Measurements from ENCODE around the gene SRPK2. TPM values are rescaled to one million over a fixed set of nuclear protein-coding genes. Genes with fewer than 3 reads are reported as not detected.

Gene SRPK2
- total RNA-seq, 8 experiments from 2014 or later = 36.4 to 96.1 (median 47.3) TPM

DNA sequence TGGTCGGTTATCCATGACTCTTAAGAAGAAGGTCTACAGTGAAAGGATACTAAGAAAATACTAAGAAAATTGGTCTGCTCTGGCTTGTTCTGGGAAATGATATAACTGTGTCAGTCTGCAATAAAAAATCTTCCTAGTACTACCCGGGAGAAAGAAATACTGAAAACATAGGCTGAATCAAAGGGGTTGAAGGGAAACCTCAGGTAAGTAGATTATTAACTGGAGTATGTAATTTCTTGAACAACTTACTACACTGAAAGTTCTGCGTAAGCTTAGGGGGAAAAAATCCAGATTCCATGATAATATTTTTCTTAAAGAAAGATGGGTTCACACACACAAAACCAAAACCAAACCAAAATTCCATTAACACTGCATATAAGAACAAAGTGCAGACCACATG is 231.4 kb downstream of the SRPK2 start:
- in situ Hi-C loops (cut with MboI; ENCODE audit: low pct_unique_long_range_greater_than_20kb in 2 of 9, low sequenced_read_pairs in 9 of 9, unreplicated experiment in 9 of 9) = no loop called here
- no peaks in the 10 kb centered on the region for H3K4me1 ChIP-seq (replicated peaks in 1 of 2)
- no peak overlapping the region for H3K27ac ChIP-seq
- H3K4me3 ChIP-seq = no peak overlapping the region
- 86 to 100% (median 95%) methylated on average over 2 to 3 of the region's 3 CpGs for WGBS, 10 experiments
- ATAC-seq (replicated peaks in 6 of 8) = no peak

GRCh38 chr7:105156731-105157130 is 232.0 kb downstream of the SRPK2 start:
- no peaks in the 10 kb centered on the region for H3K4me1 ChIP-seq (replicated peaks in 1 of 2)
- ATAC-seq (replicated peaks in 6 of 8) = no peak
- no peak overlapping the region for H3K27ac ChIP-seq
- 91 to 100% (median 100%) methylated on average over 1 to 2 of the region's 2 CpGs for WGBS, 10 experiments
- in situ Hi-C loops (cut with MboI; ENCODE audit: low pct_unique_long_range_greater_than_20kb in 2 of 9, low sequenced_read_pairs in 9 of 9, unreplicated experiment in 9 of 9) = no loop called here
- no peak overlapping the region for H3K4me3 ChIP-seq

GRCh38 chr7:105154084-105154483 is 234.6 kb downstream of the SRPK2 start:
- in situ Hi-C loops (cut with MboI; ENCODE audit: low pct_unique_long_range_greater_than_20kb in 2 of 9, low sequenced_read_pairs in 9 of 9, unreplicated experiment in 9 of 9) = no loop called here
- no peak overlapping the region for H3K4me3 ChIP-seq
- H3K4me1 ChIP-seq (replicated peaks in 1 of 2) = no peaks in the 10 kb centered on the region
- H3K27ac ChIP-seq = no peak overlapping the region
- no peak for ATAC-seq (replicated peaks in 6 of 8)
- 0 to 100% (median 100%) methylated on average over 1 to 2 of the region's 2 CpGs; no CpG with 5 or more reads in 1 of the 10 experiments for WGBS, 10 experiments

- in situ Hi-C loops (cut with MboI; ENCODE audit: low pct_unique_long_range_greater_than_20kb in 2 of 9, low sequenced_read_pairs in 9 of 9, unreplicated experiment in 9 of 9) = no loop called here
- ATAC-seq (replicated peaks in 6 of 8) = no peak
- Histone ChIP-seq H3K27ac (no peak overlapping the region), H3K4me3 (no peak overlapping the region), H3K4me1 (replicated peaks in 1 of 2) (peaks cover 0 to 3% of the 10 kb centered on the region in 2 donors)
- 73 to 100% (median 98%) methylated on average over 1 to 4 of the region's 6 CpGs; no CpG with 5 or more reads in 4 of the 10 experiments for WGBS, 10 experiments
These were observed 235.2 kb downstream of the SRPK2 start for GRCh38 chr7:105153531-105153930.

DNA sequence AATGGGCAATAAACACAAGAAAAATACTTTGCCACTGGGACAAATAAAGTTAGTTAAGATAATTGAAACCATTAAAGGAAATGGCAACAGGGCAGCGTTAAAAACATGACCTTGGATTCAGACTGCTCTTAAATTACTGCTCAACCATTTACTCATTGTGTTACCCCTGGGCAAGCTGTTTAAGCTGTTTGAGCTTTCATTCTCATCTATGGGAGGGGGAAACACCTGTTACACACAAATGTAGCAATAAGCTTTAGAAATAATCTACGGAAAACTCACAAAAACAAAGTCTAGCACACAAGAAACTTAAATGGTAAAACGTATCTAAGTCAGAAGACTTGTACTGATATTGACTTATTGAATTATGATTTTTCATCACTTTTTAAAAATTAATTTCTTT is 237.6 kb downstream of the SRPK2 start:
- no peak for ATAC-seq (replicated peaks in 6 of 8)
- Histone ChIP-seq H3K4me1 (replicated peaks in 1 of 2) (peaks cover 0 to 4% of the 10 kb centered on the region in 2 donors), H3K27ac (no peak overlapping the region), H3K4me3 (no peak overlapping the region)
- 65 to 100% (median 91%) methylated on average over 2 to 3 of the region's 3 CpGs; no CpG with 5 or more reads in 1 of the 10 experiments for WGBS, 10 experiments
- in situ Hi-C loops (cut with MboI; ENCODE audit: low pct_unique_long_range_greater_than_20kb in 2 of 9, low sequenced_read_pairs in 9 of 9, unreplicated experiment in 9 of 9) = no loop called here

DNA sequence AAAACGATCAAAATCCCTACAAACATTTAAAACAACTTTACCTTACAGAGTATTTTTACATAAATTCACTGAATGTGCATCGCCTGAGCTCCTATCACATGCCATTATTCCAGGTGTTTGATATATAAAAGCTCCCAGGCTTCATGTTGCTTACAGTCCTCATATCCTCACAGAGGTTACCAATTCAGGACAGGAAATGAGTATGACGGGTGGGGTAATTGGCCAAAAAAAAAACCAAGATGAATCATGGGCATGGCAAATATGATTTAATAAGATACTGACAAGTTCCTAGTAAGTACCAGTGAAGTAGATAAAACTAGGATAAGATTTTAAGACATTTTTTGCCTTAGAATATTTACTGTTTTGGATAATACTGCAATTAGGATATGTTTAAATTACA is 238.9 kb downstream of the SRPK2 start:
- in situ Hi-C loops (cut with MboI; ENCODE audit: low pct_unique_long_range_greater_than_20kb in 2 of 9, low sequenced_read_pairs in 9 of 9, unreplicated experiment in 9 of 9) = no loop called here
- Histone ChIP-seq H3K4me3 (no peak overlapping the region), H3K4me1 (replicated peaks in 1 of 2) (peaks cover 0 to 4% of the 10 kb centered on the region in 2 donors), H3K27ac (no peak overlapping the region)
- no peak for ATAC-seq (replicated peaks in 6 of 8)
- WGBS, 10 experiments = 31 to 100% (median 90%) methylated on average over 1 to 3 of the region's 3 CpGs; no CpG with 5 or more reads in 1 of the 10 experiments

- in situ Hi-C loops (cut with MboI; ENCODE audit: low pct_unique_long_range_greater_than_20kb in 2 of 9, low sequenced_read_pairs in 9 of 9, unreplicated experiment in 9 of 9) = no loop called here
- peak; percentile 34 to 84 (median 46) for ATAC-seq (replicated peaks in 6 of 8)
- Histone ChIP-seq H3K4me1 (replicated peaks in 1 of 2) (no peaks in the 10 kb centered on the region), H3K27ac (no peak overlapping the region), H3K4me3 (no peak overlapping the region)
- 37 to 70% (median 48%) methylated on average over 1 to 6 of the region's 6 CpGs; no CpG with 5 or more reads in 4 of the 10 experiments for WGBS, 10 experiments
These were observed 247.7 kb downstream of the SRPK2 start for GRCh38 chr7:105141068-105141467.

- in situ Hi-C loops (cut with MboI; ENCODE audit: low pct_unique_long_range_greater_than_20kb in 2 of 9, low sequenced_read_pairs in 9 of 9, unreplicated experiment in 9 of 9) = no loop called here
- no peak for ATAC-seq (replicated peaks in 6 of 8)
- no peak overlapping the region for H3K4me3 ChIP-seq
- H3K4me1 ChIP-seq (replicated peaks in 1 of 2) = no peaks in the 10 kb centered on the region
- no peak overlapping the region for H3K27ac ChIP-seq
These were observed 249.3 kb downstream of the SRPK2 start for GRCh38 chr7:105139381-105139780.

DNA sequence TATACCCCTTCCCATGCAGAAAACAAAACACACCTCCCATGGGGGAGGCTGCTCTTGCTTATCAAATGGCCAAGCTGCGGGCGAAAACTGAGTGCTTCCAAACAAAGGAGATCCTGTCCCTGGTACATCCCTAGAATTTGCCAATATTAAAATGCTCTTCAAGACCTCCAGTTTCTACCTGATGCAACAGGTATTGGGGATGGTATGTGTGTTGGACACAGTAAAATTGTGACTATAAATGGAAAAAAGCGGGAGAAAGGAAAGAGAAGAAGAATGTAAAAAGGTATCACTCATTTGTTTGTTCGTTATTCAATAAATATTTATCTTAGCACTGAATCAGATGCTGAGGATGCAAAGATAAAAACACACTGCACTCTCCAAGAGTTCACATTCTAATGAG is 250.8 kb downstream of the SRPK2 start:
- in situ Hi-C loops (cut with MboI; ENCODE audit: low pct_unique_long_range_greater_than_20kb in 2 of 9, low sequenced_read_pairs in 9 of 9, unreplicated experiment in 9 of 9) = no loop called here
- 89 to 100% (median 96%) methylated on average over 1 to 4 of the region's 4 CpGs; no CpG with 5 or more reads in 1 of the 10 experiments for WGBS, 10 experiments
- Histone ChIP-seq H3K4me1 (replicated peaks in 1 of 2) (no peaks in the 10 kb centered on the region), H3K27ac (no peak overlapping the region), H3K4me3 (no peak overlapping the region)
- no peak for ATAC-seq (replicated peaks in 6 of 8)

GRCh38 chr7:105136221-105136620 is 252.5 kb downstream of the SRPK2 start:
- in situ Hi-C loops (cut with MboI; ENCODE audit: low pct_unique_long_range_greater_than_20kb in 2 of 9, low sequenced_read_pairs in 9 of 9, unreplicated experiment in 9 of 9) = no loop called here

GRCh38 chr7:105133986-105134655 is 254.6 kb downstream of the SRPK2 start:
- Histone ChIP-seq H3K27ac (no peak overlapping the region), H3K4me3 (no peak overlapping the region), H3K4me1 (replicated peaks in 1 of 2) (no peaks in the 10 kb centered on the region)
- in situ Hi-C loops (cut with MboI; ENCODE audit: low pct_unique_long_range_greater_than_20kb in 2 of 9, low sequenced_read_pairs in 9 of 9, unreplicated experiment in 9 of 9) = no loop called here
- ATAC-seq (replicated peaks in 6 of 8) = no peak
- 60 to 100% (median 90%) methylated on average over 2 to 6 of the region's 9 CpGs; no CpG with 5 or more reads in 1 of the 10 experiments for WGBS, 10 experiments

More at GRCh38 chr7:105136221-105136620, 252.5 kb downstream of the SRPK2 start:
- Histone ChIP-seq H3K27ac (no peak overlapping the region), H3K4me1 (replicated peaks in 1 of 2) (no peaks in the 10 kb centered on the region), H3K4me3 (no peak overlapping the region)
- peak in 2 of 8 experiments; percentile 24 to 27 for ATAC-seq (replicated peaks in 6 of 8)
- WGBS, 10 experiments = 40 to 100% (median 83%) methylated on average over 1 to 3 of the region's 3 CpGs; no CpG with 5 or more reads in 2 of the 10 experiments

DNA sequence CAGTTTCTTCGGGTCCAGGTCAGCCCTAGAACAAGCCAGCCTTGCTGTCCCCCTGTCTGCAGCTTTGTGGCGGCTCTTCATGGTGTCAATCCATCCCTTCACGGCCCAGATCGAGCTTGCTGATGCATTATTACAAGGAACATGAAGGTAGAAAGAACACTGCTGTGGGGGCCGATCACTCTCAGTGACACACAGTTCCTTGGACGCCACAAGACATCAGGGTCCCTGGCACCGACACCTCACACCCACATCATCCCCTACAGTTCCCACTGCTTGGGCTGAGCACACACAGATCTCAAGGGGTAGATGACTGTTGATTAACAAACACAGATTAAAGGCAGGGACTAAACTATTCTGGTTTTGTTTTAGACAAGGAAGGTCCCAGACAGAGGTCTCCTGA is 255.4 kb downstream of the SRPK2 start:
- 94 to 100% (median 100%) methylated on average over 2 to 3 of the region's 7 CpGs; no CpG with 5 or more reads in 6 of the 10 experiments for WGBS, 10 experiments
- ATAC-seq (replicated peaks in 6 of 8) = no peak
- in situ Hi-C loops (cut with MboI; ENCODE audit: low pct_unique_long_range_greater_than_20kb in 2 of 9, low sequenced_read_pairs in 9 of 9, unreplicated experiment in 9 of 9) = no loop called here
- H3K4me3 ChIP-seq = no peak overlapping the region
- no peaks in the 10 kb centered on the region for H3K4me1 ChIP-seq (replicated peaks in 1 of 2)
- H3K27ac ChIP-seq = no peak overlapping the region

DNA sequence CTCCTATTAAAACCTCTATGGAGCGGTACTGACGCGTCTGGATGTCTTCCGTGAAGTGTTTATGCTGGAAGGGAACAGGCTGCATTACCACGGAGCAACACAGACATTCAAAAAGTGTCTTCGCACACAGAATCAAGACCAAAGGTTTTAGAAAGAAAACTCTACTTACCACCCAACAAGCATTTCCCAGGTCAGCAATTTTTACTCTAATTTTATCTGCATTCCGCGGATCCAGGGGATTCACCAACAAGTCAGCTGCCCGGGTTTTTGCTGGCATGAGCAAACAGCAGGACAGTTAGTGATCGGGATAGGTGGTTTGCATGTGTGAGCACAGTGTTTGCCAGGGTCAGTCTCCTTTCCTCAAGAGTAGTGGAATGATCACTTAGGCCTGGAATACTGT is 255.9 kb downstream of the SRPK2 start:
- Histone ChIP-seq H3K4me3 (no peak overlapping the region), H3K27ac (no peak overlapping the region), H3K4me1 (replicated peaks in 1 of 2) (no peaks in the 10 kb centered on the region)
- in situ Hi-C loops (cut with MboI; ENCODE audit: low pct_unique_long_range_greater_than_20kb in 2 of 9, low sequenced_read_pairs in 9 of 9, unreplicated experiment in 9 of 9) = no loop called here
- WGBS, 10 experiments = 89 to 100% (median 100%) methylated on average over 1 to 6 of the region's 10 CpGs; no CpG with 5 or more reads in 3 of the 10 experiments
- ATAC-seq (replicated peaks in 6 of 8) = no peak

DNA sequence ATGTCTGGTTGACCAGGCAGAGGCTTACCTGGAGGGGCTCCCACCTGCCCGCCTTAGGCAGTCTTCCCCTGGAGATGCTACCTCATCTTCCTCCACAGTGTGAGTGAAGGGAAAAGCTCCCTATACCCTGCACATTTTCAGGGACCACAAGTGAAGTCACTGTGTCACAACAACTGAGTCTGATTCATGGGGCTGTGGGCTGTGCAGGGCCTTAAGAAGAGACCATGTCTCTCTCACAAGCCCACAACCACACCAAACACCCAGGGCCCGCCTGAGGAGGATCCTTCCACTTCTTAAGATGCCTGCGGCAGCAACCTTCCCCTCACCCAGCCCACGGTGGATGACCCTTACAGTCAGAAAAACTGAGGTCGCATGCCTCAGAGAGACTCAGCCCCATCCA is 256.4 kb downstream of the SRPK2 start:
- no peaks in the 10 kb centered on the region for H3K4me1 ChIP-seq (replicated peaks in 1 of 2)
- in situ Hi-C loops (cut with MboI; ENCODE audit: low pct_unique_long_range_greater_than_20kb in 2 of 9, low sequenced_read_pairs in 9 of 9, unreplicated experiment in 9 of 9) = no loop called here
- H3K4me3 ChIP-seq = no peak overlapping the region
- no peak for ATAC-seq (replicated peaks in 6 of 8)
- 80 to 100% (median 100%) methylated on average over 1 to 5 of the region's 5 CpGs; no CpG with 5 or more reads in 6 of the 10 experiments for WGBS, 10 experiments
- no peak overlapping the region for H3K27ac ChIP-seq
